GM12865 (cell line): Measurements from ENCODE around the gene PRLH.

Source experiments
- DNase-seq: peaks from one replicate; pipeline ENCODE4 v3.0.0; 2010; ENCODE audit warnings: low read depth
- H3K4me3 ChIP-seq: 2 replicates; pipeline ENCODE4 v1.5.1; 2011; ENCODE audit warnings: mild to moderate bottlenecking, low read depth, low read length, control low read depth
- TF ChIP-seq, protein P1 (sequence below): IDR thresholded peaks from 2 replicates; pipeline ENCODE4 v1.5.1; 2011; ENCODE audit warnings: low read length, control low read depth, low read depth, inconsistent platforms; ENCODE audit not compliant: insufficient read depth; ENCODE audit errors: missing control alignments

Gene PRLH, protein sequence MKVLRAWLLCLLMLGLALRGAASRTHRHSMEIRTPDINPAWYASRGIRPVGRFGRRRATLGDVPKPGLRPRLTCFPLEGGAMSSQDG

DNA sequence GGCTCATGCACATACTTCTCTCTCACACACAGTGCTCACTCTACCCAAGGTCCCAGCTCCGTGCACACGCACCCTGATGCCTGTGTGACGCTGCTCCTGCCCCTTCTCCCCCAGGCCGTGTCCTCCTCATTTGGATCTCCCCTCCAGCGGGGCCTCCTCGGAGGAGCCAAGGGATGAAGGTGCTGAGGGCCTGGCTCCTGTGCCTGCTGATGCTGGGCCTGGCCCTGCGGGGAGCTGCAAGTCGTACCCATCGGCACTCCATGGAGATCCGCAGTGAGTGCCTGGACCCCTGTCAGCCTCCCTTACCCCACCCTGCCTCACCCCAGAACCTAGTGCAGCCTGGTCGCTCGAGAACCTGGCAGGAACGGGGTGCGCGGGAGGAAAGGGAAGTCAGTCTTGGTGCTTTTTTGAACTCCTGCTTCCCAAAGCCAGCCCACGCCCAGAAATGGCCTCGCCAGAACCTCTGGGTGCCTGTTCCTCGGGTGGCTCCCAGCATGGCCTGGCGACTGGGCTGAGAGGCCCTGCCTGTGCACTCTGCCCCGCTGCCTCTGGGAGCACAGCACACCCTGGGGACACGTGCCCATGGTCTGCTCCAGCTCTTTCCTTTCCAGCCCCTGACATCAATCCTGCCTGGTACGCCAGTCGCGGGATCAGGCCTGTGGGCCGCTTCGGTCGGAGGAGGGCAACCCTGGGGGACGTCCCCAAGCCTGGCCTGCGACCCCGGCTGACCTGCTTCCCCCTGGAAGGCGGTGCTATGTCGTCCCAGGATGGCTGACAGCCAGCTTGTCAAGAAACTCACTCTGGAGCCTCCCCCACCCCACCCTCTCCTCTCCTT lies at the start of gene PRLH:
Gene PRLH, plus strand, starts transcription at position 174 of the 835 bp plus-strand sequence. Its CDS starts 0 bp downstream, at position 174.
- TF ChIP-seq, protein P1, sequence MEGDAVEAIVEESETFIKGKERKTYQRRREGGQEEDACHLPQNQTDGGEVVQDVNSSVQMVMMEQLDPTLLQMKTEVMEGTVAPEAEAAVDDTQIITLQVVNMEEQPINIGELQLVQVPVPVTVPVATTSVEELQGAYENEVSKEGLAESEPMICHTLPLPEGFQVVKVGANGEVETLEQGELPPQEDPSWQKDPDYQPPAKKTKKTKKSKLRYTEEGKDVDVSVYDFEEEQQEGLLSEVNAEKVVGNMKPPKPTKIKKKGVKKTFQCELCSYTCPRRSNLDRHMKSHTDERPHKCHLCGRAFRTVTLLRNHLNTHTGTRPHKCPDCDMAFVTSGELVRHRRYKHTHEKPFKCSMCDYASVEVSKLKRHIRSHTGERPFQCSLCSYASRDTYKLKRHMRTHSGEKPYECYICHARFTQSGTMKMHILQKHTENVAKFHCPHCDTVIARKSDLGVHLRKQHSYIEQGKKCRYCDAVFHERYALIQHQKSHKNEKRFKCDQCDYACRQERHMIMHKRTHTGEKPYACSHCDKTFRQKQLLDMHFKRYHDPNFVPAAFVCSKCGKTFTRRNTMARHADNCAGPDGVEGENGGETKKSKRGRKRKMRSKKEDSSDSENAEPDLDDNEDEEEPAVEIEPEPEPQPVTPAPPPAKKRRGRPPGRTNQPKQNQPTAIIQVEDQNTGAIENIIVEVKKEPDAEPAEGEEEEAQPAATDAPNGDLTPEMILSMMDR, result no peak
- H3K4me3 ChIP-seq, result no peak within 1 kb of the TSS
- no peak for DNase-seq

DNA sequence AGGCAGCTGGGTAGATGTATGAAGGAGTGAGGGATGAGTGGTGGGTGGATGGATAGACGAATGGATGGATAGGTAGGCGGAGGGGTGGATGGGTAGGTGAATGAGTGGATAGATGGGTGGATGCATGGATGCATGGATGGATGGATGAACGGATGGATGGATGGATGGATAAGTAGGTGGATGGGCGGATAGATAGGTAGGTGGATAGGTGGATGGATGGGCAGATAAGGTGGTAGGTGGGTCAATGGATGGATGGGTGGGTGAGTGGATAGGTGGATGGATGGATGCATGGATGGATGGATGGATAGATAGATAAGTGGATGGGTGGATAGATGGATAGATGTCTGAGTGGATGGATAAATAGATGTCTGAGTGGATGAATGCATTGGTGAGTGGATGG lies 49.2 kb upstream of the PRLH start:
- TF ChIP-seq, protein P1, result no peak

GRCh38 chr2:237517990-237518389 lies 48.4 kb upstream of the PRLH start:
- TF ChIP-seq, protein P1, result no peak
- H3K4me3 ChIP-seq, result no peak overlapping the region
- DNase-seq, result no peak

More for the DNA sequence above, 49.2 kb upstream of the PRLH start:
- no peak overlapping the region for H3K4me3 ChIP-seq
- no peak for DNase-seq

GRCh38 chr2:237519506-237520245 lies 46.7 kb upstream of the PRLH start:
- TF ChIP-seq, protein P1, result no peak
- DNase-seq, result no peak
- no peak overlapping the region for H3K4me3 ChIP-seq

- TF ChIP-seq, protein P1, result no peak
- no peak overlapping the region for H3K4me3 ChIP-seq
- DNase-seq, result no peak
Measured at GRCh38 chr2:237520290-237520689, 46.1 kb upstream of the PRLH start.

GRCh38 chr2:237524631-237525030 lies 41.7 kb upstream of the PRLH start:
- TF ChIP-seq, protein P1, result no peak
- DNase-seq, result no peak
- no peak overlapping the region for H3K4me3 ChIP-seq
